Lung (tissue), 12 donors: Measurements from ENCODE around the gene TNNC2. TPM values are rescaled to one million over a fixed set of nuclear protein-coding genes. Genes with fewer than 3 reads are reported as not detected.

Experiments used
- ATAC-seq: fragments of 200-7000 bp; cut with Tn5 transposase; one replicate; pipeline ENCODE4 v1.9.1; 2020; ENCODE audit warnings: moderate number of reproducible peaks; ENCODE audit not compliant: insufficient read depth, low FRiP score
- DNase-seq, 3 donors: peaks; one replicate each; pipeline ENCODE4 v3.0.0-alpha.2; 2013 to 2017
- H3K27ac ChIP-seq, 2 donors: one replicate each; pipeline ENCODE4 v1.5.1; 2013; ENCODE audit warnings: mild to moderate bottlenecking in 2 of 2, moderate library complexity in 2 of 2, control low read depth in 1 of 2, inconsistent platforms in 1 of 2, low read depth in 1 of 2, low read length in 1 of 2
- H3K27me3 ChIP-seq, 3 donors: one replicate each; pipeline ENCODE4 v1.5.1; 2013; ENCODE audit warnings: low read length in 2 of 3; ENCODE audit not compliant: control insufficient read depth in 3 of 3, insufficient read depth in 3 of 3
- H3K36me3 ChIP-seq, 4 donors: one replicate each; pipeline ENCODE4 v1.5.1; 2013; ENCODE audit warnings: low read length in 4 of 4, mild to moderate bottlenecking in 1 of 4, moderate library complexity in 1 of 4; ENCODE audit not compliant: control insufficient read depth in 4 of 4, insufficient read depth in 4 of 4
- H3K4me1 ChIP-seq, 5 donors: one replicate each; pipeline ENCODE4 v1.5.1; 2013; ENCODE audit warnings: low read length in 5 of 5, mild to moderate bottlenecking in 2 of 5, moderate library complexity in 1 of 5; ENCODE audit not compliant: control insufficient read depth in 5 of 5, insufficient read depth in 5 of 5
- H3K4me3 ChIP-seq: one replicate; pipeline ENCODE4 v1.5.1; 2013; ENCODE audit warnings: mild to moderate bottlenecking, control low read depth, moderate library complexity
- H3K9ac ChIP-seq, 2 donors: one replicate each; pipeline ENCODE4 v1.5.1; 2013; ENCODE audit warnings: low read length in 2 of 2, control low read depth in 1 of 2; ENCODE audit not compliant: insufficient read depth in 1 of 2
- H3K9me3 ChIP-seq, 4 donors: one replicate each; pipeline ENCODE4 v1.5.1; 2013; ENCODE audit warnings: low read length in 3 of 4, mild to moderate bottlenecking in 1 of 4, moderate library complexity in 1 of 4; ENCODE audit not compliant: control insufficient read depth in 4 of 4, insufficient read depth in 3 of 4
- CTCF ChIP-seq: IDR thresholded peaks from 2 replicates; pipeline ENCODE4 v1.5.1; 2012; ENCODE audit warnings: mild to moderate bottlenecking; ENCODE audit errors: control extremely low read depth, extremely low read depth
- WGBS, 2 donors: extraction: QIAGEN DNeasy Blood & Tissue Kit; methylation state at CpG; one replicate each; pipeline ENCODE4 v1.1.7; 2013; 5-methylcytosine and 5-hydroxymethylcytosine counted together
- polyA plus RNA-seq, 2 donors: library from polyadenylated mRNA; stranded (reverse); fragments of 200-250 nt; gene quantifications; one replicate each; pipeline ENCODE4 v1.2.1, GENCODE V29; 2013
- total RNA-seq, 2 donors: library from RNA; depleted of rRNA in 1 of 2; stranded (reverse); fragments of >200 nt in 1 of 2; gene quantifications; one replicate each; pipeline ENCODE4 v1.2.1, GENCODE V29; 2014 to 2021
- donor health status: control.
- donor health status: control.
- donor health status: Bipolar disorder and iron deficiency.
- donor health status: healthy.
- donor health status: DM: yes; HTN: yes; CAD: no.

The TNNC2 gene
- total and polyA plus RNA-seq, 4 donors: 0.54 to 1.5 (median 1.1) TPM; not detected in 1

DNA sequence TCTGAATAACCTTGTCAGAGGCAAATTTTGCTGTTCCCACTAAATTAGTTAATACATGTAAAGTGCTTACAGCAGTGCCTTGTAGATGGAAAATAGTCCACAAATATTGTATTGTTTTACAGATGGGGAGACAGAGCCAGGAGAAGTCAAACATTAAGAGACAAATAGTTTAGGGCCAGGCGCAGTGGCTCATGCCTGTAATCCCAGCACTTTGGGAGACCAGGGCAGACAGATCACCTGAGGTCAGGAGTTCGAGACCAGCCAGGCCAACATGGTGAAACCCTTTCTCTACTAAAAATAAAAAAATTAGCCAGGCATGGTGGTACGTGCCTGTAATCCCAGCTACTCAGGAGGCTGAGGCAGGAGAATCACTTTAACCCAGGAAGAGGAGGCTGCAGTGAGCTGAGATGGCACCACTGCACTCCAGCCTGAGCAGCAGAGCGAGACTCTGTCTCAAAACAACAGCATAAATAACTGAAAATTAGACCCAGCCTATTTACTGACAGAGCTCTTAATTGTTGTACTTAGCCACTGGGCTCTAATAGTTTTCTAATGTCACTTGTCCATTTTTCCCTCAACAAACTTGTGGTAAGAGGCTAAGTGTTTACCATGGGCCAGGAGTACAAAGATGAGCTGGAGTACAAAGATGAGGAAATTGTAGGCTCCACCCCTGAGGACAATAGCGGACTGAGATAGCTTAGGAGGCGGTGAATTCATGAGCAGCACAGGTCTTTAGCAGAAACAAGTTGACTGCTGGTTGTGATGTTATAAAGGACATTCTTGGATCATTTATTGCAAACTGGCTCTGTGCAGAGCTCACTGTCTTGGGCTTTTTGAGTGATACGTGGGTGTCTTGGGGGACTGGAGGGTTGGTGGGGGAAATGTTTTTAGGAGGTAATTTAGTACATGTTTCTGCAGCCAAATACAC, 36.7 kb upstream of the TNNC2 start:
- DNase-seq: no peak
- TF ChIP-seq CTCF: no peak
- H3K9me3 ChIP-seq: no peaks in the 10 kb centered on the region
- 90 to 91% methylated on average over 7 of the region's 7 CpGs for WGBS, 2 donors
- H3K9ac ChIP-seq: no peak overlapping the region
- no peaks in the 10 kb centered on the region for H3K27me3 ChIP-seq
- no peak overlapping the region for H3K27ac ChIP-seq
- H3K36me3 ChIP-seq: no peaks in the 10 kb centered on the region
- ATAC-seq: no peak
- H3K4me3 ChIP-seq: no peak overlapping the region
- peaks cover 0 to 2% (median 0%) of the 10 kb centered on the region in 5 donors for H3K4me1 ChIP-seq

- Histone ChIP-seq H3K9ac (no peak overlapping the region), H3K9me3 (no peaks in the 10 kb centered on the region), H3K27me3 (no peaks in the 10 kb centered on the region), H3K36me3 (peaks cover 0 to 4% (median 0%) of the 10 kb centered on the region in 4 donors), H3K4me3 (no peak overlapping the region), H3K27ac (no peak overlapping the region), H3K4me1 (peaks cover 2 to 11% (median 7%) of the 10 kb centered on the region in 5 donors)
- 92 to 96% methylated on average over 7 of the region's 7 CpGs for WGBS, 2 donors
- TF ChIP-seq CTCF: no peak
- no peak for ATAC-seq
- DNase-seq: peak in 1 of 3 donors; percentile 13
These were observed 34.3 kb upstream of the TNNC2 start for GRCh38 chr20:45861221-45862075.

DNA sequence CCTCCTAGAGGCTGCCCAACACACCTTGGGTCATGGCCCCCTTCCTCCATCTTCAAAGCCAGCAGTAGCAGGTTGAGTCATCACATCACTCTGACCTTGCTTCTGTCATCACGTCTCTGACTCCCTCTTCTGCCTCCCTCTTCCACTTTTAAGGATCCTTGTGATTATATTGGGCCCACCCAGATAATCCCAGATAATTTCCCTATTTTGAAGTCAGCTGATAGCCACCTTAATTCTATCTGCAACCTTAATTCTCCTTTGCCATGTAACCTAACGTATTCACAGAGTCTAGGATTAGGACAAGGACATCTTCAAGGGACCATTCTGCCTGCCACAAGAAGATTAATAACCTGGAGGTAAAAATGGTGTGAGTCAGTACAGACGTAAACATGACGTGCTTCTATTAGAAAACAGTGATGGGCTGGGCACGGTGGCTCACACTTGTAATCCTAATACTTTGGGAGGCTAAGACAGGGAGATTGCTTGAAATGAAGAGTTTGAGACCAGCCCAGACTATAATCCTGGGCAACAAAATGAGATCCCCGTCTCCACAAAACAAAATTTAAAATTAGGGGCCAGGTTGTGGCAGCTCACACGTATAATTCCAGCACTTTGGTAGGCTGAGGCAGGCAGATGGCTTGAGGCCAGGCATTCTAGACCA, 33.6 kb upstream of the TNNC2 start:
- no peaks in the 10 kb centered on the region for H3K9me3 ChIP-seq
- ATAC-seq: no peak
- H3K4me1 ChIP-seq: peaks cover 2 to 19% (median 12%) of the 10 kb centered on the region in 5 donors
- no peak overlapping the region for H3K9ac ChIP-seq
- no peak for TF ChIP-seq CTCF
- no peak for DNase-seq
- no peak overlapping the region for H3K27ac ChIP-seq
- no peak overlapping the region for H3K4me3 ChIP-seq
- H3K36me3 ChIP-seq: peaks cover 0 to 4% (median 0%) of the 10 kb centered on the region in 4 donors
- WGBS, 2 donors: 63 to 78% methylated on average over 7 of the region's 7 CpGs
- no peaks in the 10 kb centered on the region for H3K27me3 ChIP-seq
